ENCODE results near the gene CYP2W1. TPM values are rescaled to one million over a fixed set of nuclear protein-coding genes. Genes with fewer than 3 reads are reported as not detected.
A peak's percentile ranks its signal among the peaks of the same experiment; 100 is the strongest.
"Not testable (repeated sequence)": the region's sequence is repeated elsewhere in the genome, so short reads cannot be mapped to it uniquely, and the experiment has no call there.

The CYP2W1 gene
- total RNA-seq, 1 donor from 2014 or later, result not detected

DNA sequence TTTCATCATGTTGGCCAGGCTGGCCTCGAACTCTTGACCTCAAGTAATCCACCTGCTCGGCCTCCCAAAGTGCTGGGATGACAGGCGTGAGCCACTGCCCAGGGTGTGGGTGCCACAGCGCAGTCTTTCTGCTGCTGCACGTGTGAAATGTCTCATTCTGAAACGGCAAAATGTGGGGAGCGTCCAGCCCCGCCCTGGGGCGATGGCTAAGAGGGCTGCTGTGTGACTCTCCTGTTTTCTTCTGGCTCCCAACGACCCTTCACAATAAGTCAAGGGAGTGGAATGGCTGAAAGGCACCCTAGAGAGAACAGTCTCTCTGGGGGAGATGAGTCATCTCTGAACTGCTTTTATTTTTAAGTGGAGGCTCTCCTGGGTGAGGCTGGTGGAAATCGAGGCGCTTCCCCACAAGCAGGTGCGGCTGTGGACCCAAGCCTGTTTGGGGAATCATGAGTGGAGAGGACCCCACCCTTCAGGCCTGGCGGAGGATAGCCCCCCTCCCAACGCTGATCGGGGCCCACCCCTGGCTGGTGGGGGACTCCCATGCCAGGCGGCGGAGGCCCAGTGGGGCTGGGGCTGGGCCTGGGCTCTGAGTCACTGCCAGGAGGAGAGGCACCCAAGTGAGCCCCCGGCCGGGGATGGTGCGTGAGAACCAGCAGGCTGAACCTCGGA is 46.5 kb upstream of the CYP2W1 start:
- Mint-ChIP-seq H3K4me1 (ENCODE audit: low read depth) (peaks cover 5% of the 10 kb centered on the region), H3K36me3 (ENCODE audit: low read depth) (peaks cover 2% of the 10 kb centered on the region), H3K27ac (ENCODE audit: unreplicated experiment) (no peak overlapping the region), H3K27me3 (ENCODE audit: low read depth) (peaks cover 6% of the 10 kb centered on the region), H3K9me3 (ENCODE audit: low read depth) (peaks cover 15% of the 10 kb centered on the region), H3K4me3 (ENCODE audit: unreplicated experiment) (no peak overlapping the region)
- TF ChIP-seq CTCF (IDR thresholded peaks at IDR 0.05), result no peak
- DNase-seq (ENCODE audit: low spot score), result peak; percentile 75

DNA sequence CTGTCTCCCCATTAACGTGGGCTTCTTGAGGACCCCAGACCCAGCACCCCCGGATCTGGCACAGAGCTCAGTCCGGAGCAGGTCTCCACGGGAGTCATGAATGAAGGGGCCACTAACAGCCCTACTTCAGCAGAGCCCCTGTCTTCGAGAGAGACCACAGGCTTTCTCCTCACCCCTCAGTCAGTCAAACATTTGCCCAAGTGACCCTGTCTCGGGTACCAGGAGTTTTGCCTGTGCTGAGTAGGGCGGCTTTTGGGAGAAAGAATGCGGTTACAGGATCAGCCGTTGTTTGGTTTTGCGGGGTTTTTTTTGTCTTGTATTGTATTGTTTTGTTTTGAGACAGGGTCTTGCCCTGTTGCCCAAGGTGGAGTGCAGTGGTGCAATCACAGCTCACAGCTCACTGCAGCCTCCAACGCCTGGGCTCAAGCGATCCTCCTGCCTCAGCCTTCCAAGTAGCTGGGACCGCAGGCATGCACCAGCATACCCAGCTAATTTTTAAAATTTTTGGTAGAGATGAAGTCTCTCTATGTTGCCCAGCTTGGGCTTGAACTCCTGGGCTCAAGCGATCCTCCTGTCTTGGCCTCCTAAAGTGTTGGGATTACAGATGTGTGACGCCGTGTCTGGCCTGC is 45.0 kb upstream of the CYP2W1 start:
- H3K27me3 Mint-ChIP-seq (ENCODE audit: low read depth), result peaks cover 11% of the 10 kb centered on the region
- TF ChIP-seq CTCF (IDR thresholded peaks at IDR 0.05), result no peak
- peak; percentile 29 for DNase-seq (ENCODE audit: low spot score)
- H3K4me1 Mint-ChIP-seq (ENCODE audit: low read depth), result peaks cover 5% of the 10 kb centered on the region
- no peak overlapping the region for H3K4me3 Mint-ChIP-seq (ENCODE audit: unreplicated experiment)
- no peak overlapping the region for H3K27ac Mint-ChIP-seq (ENCODE audit: unreplicated experiment)
- H3K9me3 Mint-ChIP-seq (ENCODE audit: low read depth), result peaks cover 20% of the 10 kb centered on the region
- peaks cover 2% of the 10 kb centered on the region for H3K36me3 Mint-ChIP-seq (ENCODE audit: low read depth)

GRCh38 chr7:938546-939185 is 44.3 kb upstream of the CYP2W1 start:
- H3K27me3 Mint-ChIP-seq (ENCODE audit: low read depth), result peaks cover 11% of the 10 kb centered on the region
- TF ChIP-seq CTCF (IDR thresholded peaks at IDR 0.05), result no peak
- no peak overlapping the region for H3K4me3 Mint-ChIP-seq (ENCODE audit: unreplicated experiment)
- no peak overlapping the region for H3K27ac Mint-ChIP-seq (ENCODE audit: unreplicated experiment)
- peak; percentile 84 for DNase-seq (ENCODE audit: low spot score)
- peaks cover 5% of the 10 kb centered on the region for H3K4me1 Mint-ChIP-seq (ENCODE audit: low read depth)
- peaks cover 20% of the 10 kb centered on the region for H3K9me3 Mint-ChIP-seq (ENCODE audit: low read depth)
- peaks cover 2% of the 10 kb centered on the region for H3K36me3 Mint-ChIP-seq (ENCODE audit: low read depth)

DNA sequence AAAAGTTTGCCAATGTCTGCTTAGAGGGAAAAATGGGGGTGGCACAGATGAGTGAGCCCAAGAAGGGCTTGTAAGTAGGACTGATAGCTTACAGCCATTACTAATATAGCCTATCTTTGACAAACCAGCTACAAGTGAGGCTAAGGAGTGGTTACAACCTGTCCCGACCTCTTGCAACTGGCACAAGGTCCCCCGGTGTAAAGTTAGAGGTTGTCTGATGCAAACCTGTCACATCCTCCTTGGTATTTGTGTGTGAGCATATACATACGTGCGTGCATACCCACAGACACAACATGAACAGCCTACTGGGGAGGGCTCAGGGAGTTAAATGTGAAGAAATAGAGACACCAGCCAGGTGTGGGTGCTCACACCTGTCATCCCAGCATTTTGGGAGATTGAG is 43.1 kb upstream of the CYP2W1 start:
- no peak overlapping the region for H3K27ac Mint-ChIP-seq (ENCODE audit: unreplicated experiment)
- H3K4me3 Mint-ChIP-seq (ENCODE audit: unreplicated experiment), result no peak overlapping the region
- TF ChIP-seq CTCF (IDR thresholded peaks at IDR 0.05), result no peak
- H3K9me3 Mint-ChIP-seq (ENCODE audit: low read depth), result peaks cover 20% of the 10 kb centered on the region
- H3K36me3 Mint-ChIP-seq (ENCODE audit: low read depth), result peaks cover 2% of the 10 kb centered on the region
- no peak for DNase-seq (ENCODE audit: low spot score)
- peaks cover 5% of the 10 kb centered on the region for H3K4me1 Mint-ChIP-seq (ENCODE audit: low read depth)
- H3K27me3 Mint-ChIP-seq (ENCODE audit: low read depth), result peaks cover 11% of the 10 kb centered on the region

- DNase-seq (ENCODE audit: low spot score), result no peak
- no peak overlapping the region for H3K27ac Mint-ChIP-seq (ENCODE audit: unreplicated experiment)
- H3K9me3 Mint-ChIP-seq (ENCODE audit: low read depth), result peaks cover 20% of the 10 kb centered on the region
- H3K27me3 Mint-ChIP-seq (ENCODE audit: low read depth), result peaks cover 11% of the 10 kb centered on the region
- no peak overlapping the region for H3K4me3 Mint-ChIP-seq (ENCODE audit: unreplicated experiment)
- TF ChIP-seq CTCF (IDR thresholded peaks at IDR 0.05), result no peak
- peaks cover 2% of the 10 kb centered on the region for H3K36me3 Mint-ChIP-seq (ENCODE audit: low read depth)
- peaks cover 5% of the 10 kb centered on the region for H3K4me1 Mint-ChIP-seq (ENCODE audit: low read depth)
Observed at GRCh38 chr7:940599-941408, 42.2 kb upstream of the CYP2W1 start.

GRCh38 chr7:943793-944192 is 39.2 kb upstream of the CYP2W1 start:
- H3K27ac Mint-ChIP-seq (ENCODE audit: unreplicated experiment); H3K4me3 Mint-ChIP-seq (ENCODE audit: unreplicated experiment); H3K4me1 Mint-ChIP-seq (ENCODE audit: low read depth); H3K36me3 Mint-ChIP-seq (ENCODE audit: low read depth): not testable (repeated sequence)
- H3K27me3 Mint-ChIP-seq (ENCODE audit: low read depth), result peaks cover 12% of the 10 kb centered on the region
- peak; percentile 8 for DNase-seq (ENCODE audit: low spot score)
- peaks cover 20% of the 10 kb centered on the region for H3K9me3 Mint-ChIP-seq (ENCODE audit: low read depth)
